ENCODE data around the gene TRIM10.

DNA sequence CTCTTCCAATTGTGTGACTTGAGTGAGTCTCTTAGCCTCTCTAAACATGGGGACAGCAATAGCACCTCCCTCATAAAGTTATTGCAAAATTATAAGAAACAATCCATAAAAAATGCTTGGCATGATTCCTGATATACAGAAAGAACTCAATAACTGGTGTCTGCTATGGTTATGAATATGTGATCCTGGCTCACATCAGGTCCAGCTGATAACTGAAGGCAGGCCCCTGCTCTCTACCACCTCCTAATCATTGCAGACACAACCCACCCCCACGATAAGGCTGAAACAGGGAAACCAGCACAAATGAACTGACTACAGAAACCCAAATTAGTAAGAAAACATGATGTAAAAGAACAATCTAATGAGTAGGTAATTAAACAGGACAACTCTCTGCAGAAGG, 7.7 kb upstream of the TRIM10 start:
- TF ChIP-seq, protein P1, sequence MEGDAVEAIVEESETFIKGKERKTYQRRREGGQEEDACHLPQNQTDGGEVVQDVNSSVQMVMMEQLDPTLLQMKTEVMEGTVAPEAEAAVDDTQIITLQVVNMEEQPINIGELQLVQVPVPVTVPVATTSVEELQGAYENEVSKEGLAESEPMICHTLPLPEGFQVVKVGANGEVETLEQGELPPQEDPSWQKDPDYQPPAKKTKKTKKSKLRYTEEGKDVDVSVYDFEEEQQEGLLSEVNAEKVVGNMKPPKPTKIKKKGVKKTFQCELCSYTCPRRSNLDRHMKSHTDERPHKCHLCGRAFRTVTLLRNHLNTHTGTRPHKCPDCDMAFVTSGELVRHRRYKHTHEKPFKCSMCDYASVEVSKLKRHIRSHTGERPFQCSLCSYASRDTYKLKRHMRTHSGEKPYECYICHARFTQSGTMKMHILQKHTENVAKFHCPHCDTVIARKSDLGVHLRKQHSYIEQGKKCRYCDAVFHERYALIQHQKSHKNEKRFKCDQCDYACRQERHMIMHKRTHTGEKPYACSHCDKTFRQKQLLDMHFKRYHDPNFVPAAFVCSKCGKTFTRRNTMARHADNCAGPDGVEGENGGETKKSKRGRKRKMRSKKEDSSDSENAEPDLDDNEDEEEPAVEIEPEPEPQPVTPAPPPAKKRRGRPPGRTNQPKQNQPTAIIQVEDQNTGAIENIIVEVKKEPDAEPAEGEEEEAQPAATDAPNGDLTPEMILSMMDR (IDR thresholded peaks at IDR 0.05) = no peak
- TF ChIP-seq EZH2 (IDR thresholded peaks at IDR 0.05; ENCODE audit: borderline replicate concordance, insufficient read depth, low read depth, low read length, poor library complexity, severe bottlenecking) = no peak

Measured in B cell (primary cell).